ENCODE results near the gene ICE2. TPM values are rescaled to one million over a fixed set of nuclear protein-coding genes. Genes with fewer than 3 reads are reported as not detected.

Gene ICE2
- total RNA-seq, 1 experiment from 2014 or later, result 76.7 TPM

GRCh38 chr15:60512937-60513336, 34.0 kb upstream of the ICE2 start:
- CTCF ChIA-PET, result no interaction called here
- no peaks in the 10 kb centered on the region for H3K9me3 Mint-ChIP-seq (ENCODE audit: low read depth, unreplicated experiment)
- no peak for DNase-seq
- H3K4me1 Mint-ChIP-seq (ENCODE audit: low read depth, unreplicated experiment), result peaks cover 1% of the 10 kb centered on the region
- intact Hi-C loops (cut with micrococcal nuclease; ENCODE audit: unreplicated experiment), result no loop called here
- no peaks in the 10 kb centered on the region for H3K27me3 Mint-ChIP-seq (ENCODE audit: unreplicated experiment)
- no peaks in the 10 kb centered on the region for H3K36me3 Mint-ChIP-seq (ENCODE audit: insufficient read depth, unreplicated experiment)
- no peak overlapping the region for H3K27ac Mint-ChIP-seq (ENCODE audit: unreplicated experiment)
- TF ChIP-seq, protein P1, sequence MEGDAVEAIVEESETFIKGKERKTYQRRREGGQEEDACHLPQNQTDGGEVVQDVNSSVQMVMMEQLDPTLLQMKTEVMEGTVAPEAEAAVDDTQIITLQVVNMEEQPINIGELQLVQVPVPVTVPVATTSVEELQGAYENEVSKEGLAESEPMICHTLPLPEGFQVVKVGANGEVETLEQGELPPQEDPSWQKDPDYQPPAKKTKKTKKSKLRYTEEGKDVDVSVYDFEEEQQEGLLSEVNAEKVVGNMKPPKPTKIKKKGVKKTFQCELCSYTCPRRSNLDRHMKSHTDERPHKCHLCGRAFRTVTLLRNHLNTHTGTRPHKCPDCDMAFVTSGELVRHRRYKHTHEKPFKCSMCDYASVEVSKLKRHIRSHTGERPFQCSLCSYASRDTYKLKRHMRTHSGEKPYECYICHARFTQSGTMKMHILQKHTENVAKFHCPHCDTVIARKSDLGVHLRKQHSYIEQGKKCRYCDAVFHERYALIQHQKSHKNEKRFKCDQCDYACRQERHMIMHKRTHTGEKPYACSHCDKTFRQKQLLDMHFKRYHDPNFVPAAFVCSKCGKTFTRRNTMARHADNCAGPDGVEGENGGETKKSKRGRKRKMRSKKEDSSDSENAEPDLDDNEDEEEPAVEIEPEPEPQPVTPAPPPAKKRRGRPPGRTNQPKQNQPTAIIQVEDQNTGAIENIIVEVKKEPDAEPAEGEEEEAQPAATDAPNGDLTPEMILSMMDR (IDR thresholded peaks at IDR 0.05; ENCODE audit: unreplicated experiment), result no peak
- no TSS peak for BruUV-seq (replicated peaks)
- no peak overlapping the region for H3K4me3 Mint-ChIP-seq (ENCODE audit: low read depth, unreplicated experiment)

DNA sequence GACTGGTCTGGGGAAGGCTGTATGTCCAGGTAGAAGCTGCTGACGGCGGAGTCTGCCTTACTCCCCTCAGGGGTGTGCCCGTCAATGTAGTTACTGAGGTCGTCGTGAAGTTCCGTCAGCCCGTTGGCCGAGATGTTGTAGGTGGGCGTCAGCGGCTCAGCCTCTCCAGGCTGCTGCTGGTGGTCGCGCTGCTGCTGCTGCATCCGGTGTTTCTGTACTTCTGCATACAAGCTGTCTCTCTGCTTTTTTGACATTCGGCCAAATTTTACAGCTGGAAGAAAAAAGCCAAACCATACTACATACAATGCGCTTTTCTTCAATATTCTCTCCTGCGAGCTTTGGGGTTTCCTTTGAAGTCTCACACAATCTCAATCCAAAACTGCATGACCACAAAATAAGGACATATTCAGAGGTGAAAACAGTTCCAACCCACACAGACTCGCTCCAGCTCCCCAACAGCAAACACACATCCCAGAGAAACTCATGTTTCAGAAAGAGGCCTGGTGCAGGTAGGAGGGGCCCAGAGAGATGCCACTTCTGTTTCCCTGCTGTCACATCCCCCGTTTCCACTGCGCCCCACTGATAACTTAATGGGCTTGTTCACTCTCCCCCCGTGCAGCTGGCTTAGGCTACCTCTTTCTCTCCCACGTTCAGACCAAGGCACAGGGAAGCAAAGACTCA, 32.5 kb upstream of the ICE2 start:
- CTCF ChIA-PET, result no interaction called here
- Mint-ChIP-seq H3K9me3 (ENCODE audit: low read depth, unreplicated experiment) (no peaks in the 10 kb centered on the region), H3K4me3 (ENCODE audit: low read depth, unreplicated experiment) (no peak overlapping the region), H3K36me3 (ENCODE audit: insufficient read depth, unreplicated experiment) (no peaks in the 10 kb centered on the region), H3K4me1 (ENCODE audit: low read depth, unreplicated experiment) (peaks cover 12% of the 10 kb centered on the region), H3K27me3 (ENCODE audit: unreplicated experiment) (no peaks in the 10 kb centered on the region), H3K27ac (ENCODE audit: unreplicated experiment) (no peak overlapping the region)
- no peak for DNase-seq
- TF ChIP-seq, protein P1 (IDR thresholded peaks at IDR 0.05; ENCODE audit: unreplicated experiment), result no peak
- intact Hi-C loops (cut with micrococcal nuclease; ENCODE audit: unreplicated experiment), result no loop called here
- no TSS peak for BruUV-seq (replicated peaks)

- no TSS peak for BruUV-seq (replicated peaks)
- no peak overlapping the region for H3K4me3 Mint-ChIP-seq (ENCODE audit: low read depth, unreplicated experiment)
- intact Hi-C loops (cut with micrococcal nuclease; ENCODE audit: unreplicated experiment), result no loop called here
- no peaks in the 10 kb centered on the region for H3K36me3 Mint-ChIP-seq (ENCODE audit: insufficient read depth, unreplicated experiment)
- DNase-seq, result no peak
- TF ChIP-seq, protein P1 (IDR thresholded peaks at IDR 0.05; ENCODE audit: unreplicated experiment), result no peak
- H3K9me3 Mint-ChIP-seq (ENCODE audit: low read depth, unreplicated experiment), result no peaks in the 10 kb centered on the region
- CTCF ChIA-PET, result interaction anchor here (2.2 kb wide), 1 partner anchor 406 kb away, joined by 4 read pairs; no protein-coding TSS in a partner anchor
- no peaks in the 10 kb centered on the region for H3K27me3 Mint-ChIP-seq (ENCODE audit: unreplicated experiment)
- H3K27ac Mint-ChIP-seq (ENCODE audit: unreplicated experiment), result no peak overlapping the region
- peaks cover 12% of the 10 kb centered on the region for H3K4me1 Mint-ChIP-seq (ENCODE audit: low read depth, unreplicated experiment)
Observed at GRCh38 chr15:60510006-60510405, 31.1 kb upstream of the ICE2 start.

DNA sequence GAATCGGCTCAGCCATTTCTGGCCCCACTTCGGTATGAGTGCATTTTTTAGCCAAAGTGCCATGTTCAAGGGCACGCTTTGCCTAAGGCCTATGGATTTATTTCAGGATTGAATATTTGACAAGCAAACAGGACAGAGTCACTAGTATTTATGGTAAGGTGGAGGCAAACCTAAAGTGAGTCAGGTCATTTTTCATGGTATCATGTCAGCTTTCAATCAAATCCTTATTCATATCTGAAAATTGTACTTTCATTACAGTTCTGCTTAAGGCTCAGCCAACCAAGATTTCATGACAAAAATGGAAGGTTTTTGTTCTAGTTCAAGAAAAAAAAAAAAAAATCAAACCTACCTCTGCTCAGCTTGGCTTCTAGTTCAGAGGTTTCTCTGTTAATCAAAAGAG, 30.5 kb upstream of the ICE2 start:
- H3K27me3 Mint-ChIP-seq (ENCODE audit: unreplicated experiment), result no peaks in the 10 kb centered on the region
- no TSS peak for BruUV-seq (replicated peaks)
- CTCF ChIA-PET, result interaction anchor here (2.2 kb wide), 1 partner anchor 407 kb away, joined by 4 read pairs; no protein-coding TSS in a partner anchor
- no peaks in the 10 kb centered on the region for H3K9me3 Mint-ChIP-seq (ENCODE audit: low read depth, unreplicated experiment)
- no peak overlapping the region for H3K4me3 Mint-ChIP-seq (ENCODE audit: low read depth, unreplicated experiment)
- H3K4me1 Mint-ChIP-seq (ENCODE audit: low read depth, unreplicated experiment), result peaks cover 12% of the 10 kb centered on the region
- no peak for DNase-seq
- intact Hi-C loops (cut with micrococcal nuclease; ENCODE audit: unreplicated experiment), result loop anchor here (5.0 kb wide), 2 partner anchors 408 to 423 kb away; no protein-coding TSS in a partner anchor
- H3K27ac Mint-ChIP-seq (ENCODE audit: unreplicated experiment), result no peak overlapping the region
- no peaks in the 10 kb centered on the region for H3K36me3 Mint-ChIP-seq (ENCODE audit: insufficient read depth, unreplicated experiment)
- TF ChIP-seq, protein P1 (IDR thresholded peaks at IDR 0.05; ENCODE audit: unreplicated experiment), result no peak

Measured in Calu3 (cell line).